GM08714 (cell line): Measurements from ENCODE around the gene OR9K2.
"Not testable (repeated sequence)": the region's sequence is repeated elsewhere in the genome, so short reads cannot be mapped to it uniquely, and the experiment has no call there.

Experiments
- H3K4me3 ChIP-seq: fragments of 200-500 bp; sonication (Bioruptor generic); 2 replicates; pipeline ENCODE4 v1.5.1; 2014; ENCODE audit warnings: mild to moderate bottlenecking, low read length, inconsistent platforms
- ZNF274 ChIP-seq: IDR thresholded peaks from 2 replicates; pipeline ENCODE4 v1.6.1; 2012; ENCODE audit warnings: mild to moderate bottlenecking, low read depth, low read length

The OR9K2 gene

DNA sequence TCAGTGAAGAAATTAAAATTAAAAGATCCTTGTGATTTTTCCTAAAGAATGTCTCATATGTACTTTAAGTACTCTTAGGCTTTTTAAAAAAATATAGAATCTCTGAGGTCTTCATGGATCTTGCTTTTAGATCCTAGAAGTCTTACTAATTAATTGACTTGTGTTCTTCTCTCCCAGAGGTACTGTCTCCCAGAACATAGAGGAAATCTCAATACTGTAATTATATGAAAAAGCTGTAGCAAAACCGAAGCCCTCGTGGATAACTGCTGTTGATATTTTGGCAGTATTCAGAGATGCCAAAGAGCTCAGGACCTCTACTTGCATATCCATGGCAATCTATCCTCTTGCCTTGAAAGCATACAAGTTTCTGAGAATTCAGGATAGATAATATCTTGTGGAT lies at the start of gene OR9K2:
Gene OR9K2 (plus strand): TSS at position 301 of the 400 bp plus-strand sequence. CDS start 3,429 bp downstream, outside the sequence.
- no peak for TF ChIP-seq ZNF274
- H3K4me3 ChIP-seq: no peak within 1 kb of the TSS

GRCh38 chr12:55092579-55092978 lies 33.6 kb upstream of the OR9K2 start:
- H3K4me3 ChIP-seq: no peak overlapping the region
- TF ChIP-seq ZNF274: no peak

- TF ChIP-seq ZNF274: no peak
- H3K4me3 ChIP-seq: no peak overlapping the region
Observed at GRCh38 chr12:55112378-55112875, 13.8 kb upstream of the OR9K2 start.

- no peak overlapping the region for H3K4me3 ChIP-seq
- TF ChIP-seq ZNF274: no peak
Observed at GRCh38 chr12:55116152-55116551, 10.1 kb upstream of the OR9K2 start.

GRCh38 chr12:55132816-55133215 lies 6.6 kb downstream of the OR9K2 start:
- TF ChIP-seq ZNF274: no peak
- no peak overlapping the region for H3K4me3 ChIP-seq

DNA sequence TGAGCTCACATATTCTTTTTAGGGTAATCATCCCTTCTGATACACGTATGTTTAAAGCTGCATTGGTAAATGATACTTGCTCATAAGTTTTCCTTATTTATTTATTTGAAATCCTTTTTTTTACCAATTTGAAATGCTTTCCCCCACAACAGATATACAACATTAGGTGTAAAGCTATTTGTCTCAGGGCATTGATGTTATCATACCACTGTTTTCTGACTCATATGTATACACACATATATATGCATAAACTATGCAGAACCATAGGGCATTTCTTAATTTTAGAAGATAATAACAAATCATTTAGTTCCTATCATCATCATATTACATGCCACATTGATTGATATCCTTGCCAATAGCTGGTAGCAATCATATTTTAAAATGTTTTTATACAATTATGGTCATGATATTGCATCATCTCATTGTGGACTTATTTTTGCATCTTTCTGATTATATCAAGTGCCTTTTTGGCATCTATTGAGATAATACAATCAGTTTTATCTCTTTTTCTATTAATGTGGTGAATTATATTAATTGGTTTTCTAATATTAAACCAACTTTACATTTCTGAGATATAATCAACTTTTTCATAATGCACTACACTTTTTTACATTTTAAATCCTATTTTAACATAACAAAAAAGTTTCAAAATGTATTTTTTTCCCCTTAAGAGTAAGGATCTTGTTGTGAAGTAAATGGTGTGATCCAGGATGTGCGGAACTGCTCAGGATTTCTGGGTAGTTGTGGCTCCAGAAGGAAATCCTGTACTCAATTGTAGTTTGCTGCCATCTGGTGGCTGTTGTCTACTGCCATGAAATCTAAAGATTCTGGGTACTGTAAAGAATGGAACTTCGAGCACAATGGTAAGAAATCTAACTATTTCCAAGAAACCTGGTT lies 16.7 kb downstream of the OR9K2 start:
- no peak for TF ChIP-seq ZNF274
- no peak overlapping the region for H3K4me3 ChIP-seq

GRCh38 chr12:55143566-55143870 lies 17.3 kb downstream of the OR9K2 start:
- TF ChIP-seq ZNF274: no peak
- H3K4me3 ChIP-seq: no peak overlapping the region

- not testable (repeated sequence) for H3K4me3 ChIP-seq
Observed at GRCh38 chr12:55167010-55167640, 40.9 kb downstream of the OR9K2 start.

GRCh38 chr12:55171445-55171844 lies 45.2 kb downstream of the OR9K2 start:
- H3K4me3 ChIP-seq: no peak overlapping the region
- TF ChIP-seq ZNF274: no peak

DNA sequence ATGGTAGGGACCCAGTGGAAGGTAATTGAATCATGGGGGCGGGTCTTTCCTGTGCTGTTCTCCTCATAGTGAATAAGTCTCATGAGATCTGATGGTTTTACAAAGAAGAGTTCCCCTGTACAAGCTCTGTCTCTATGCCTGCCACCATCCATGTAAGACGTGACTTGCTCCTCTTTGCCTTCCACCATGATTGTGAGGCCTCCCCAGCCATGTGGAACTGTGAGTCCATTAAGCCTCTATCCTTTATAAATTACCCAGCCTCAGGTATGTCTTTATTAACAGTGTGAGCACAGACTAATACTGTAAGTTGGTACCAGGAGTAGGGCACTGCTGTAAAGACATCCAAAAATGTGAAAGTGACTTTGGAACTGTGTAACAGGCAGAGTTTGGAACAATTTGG lies 45.6 kb downstream of the OR9K2 start:
- H3K4me3 ChIP-seq: not testable (repeated sequence)

DNA sequence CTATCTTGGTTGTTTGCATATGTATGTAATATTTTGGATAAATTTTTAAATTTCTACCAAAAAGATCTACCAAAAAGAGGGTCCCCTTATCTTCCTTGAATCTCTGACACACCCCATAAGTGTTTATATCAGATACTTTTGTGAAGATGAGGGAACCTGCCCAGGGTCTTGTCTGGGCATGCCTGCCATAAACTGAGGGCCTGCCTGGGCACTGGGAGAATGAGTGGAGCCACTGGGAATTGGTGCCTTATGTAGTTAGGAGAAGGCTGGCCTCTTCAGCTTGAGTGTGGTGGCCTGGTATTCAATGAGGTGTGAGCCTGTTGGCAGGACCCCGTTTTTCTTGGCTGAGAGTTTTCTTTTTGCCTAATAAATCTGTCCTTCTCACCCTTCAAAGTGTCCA lies 46.5 kb downstream of the OR9K2 start:
- no peak for TF ChIP-seq ZNF274
- no peak overlapping the region for H3K4me3 ChIP-seq

DNA sequence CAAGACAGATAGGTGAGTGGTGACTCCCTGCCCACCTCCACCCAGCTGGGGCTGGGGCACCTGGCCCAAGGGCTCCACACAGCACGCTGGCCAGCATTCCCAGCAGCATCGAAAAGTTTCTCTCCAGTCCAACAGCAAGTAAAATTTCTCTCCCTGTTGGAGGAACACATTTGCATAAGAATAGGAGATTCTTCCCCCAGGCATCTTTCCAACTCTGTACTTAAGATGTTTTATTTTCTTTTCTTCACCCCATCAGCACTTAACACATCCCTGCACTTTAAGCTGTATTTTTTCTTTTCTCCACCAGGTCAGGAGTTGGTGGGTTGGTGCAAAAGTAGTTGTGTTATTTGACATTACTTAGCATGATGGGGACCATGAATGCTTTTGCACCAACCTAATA lies 47.2 kb downstream of the OR9K2 start:
- no peak for TF ChIP-seq ZNF274
- H3K4me3 ChIP-seq: no peak overlapping the region
